ENCODE measurements around the gene SIGLEC15.
"Not testable (repeated sequence)": the region's sequence is repeated elsewhere in the genome, so short reads cannot be mapped to it uniquely, and the experiment has no call there.

The SIGLEC15 gene

GRCh38 chr18:45801416-45802004 is 24.0 kb upstream of the SIGLEC15 start:
- H3K4me3 ChIP-seq (ENCODE audit: low read depth, low read length) = no peak overlapping the region
- in situ Hi-C loops (cut with HindIII; ENCODE audit: low sequenced_read_pairs) = no loop called here
- no peak for TF ChIP-seq CTCF (IDR thresholded peaks at IDR 0.05; ENCODE audit: low read depth, low read length)
- no peak for DNase-seq (ENCODE audit: low read depth, low spot score)

GRCh38 chr18:45802814-45803492 is 22.5 kb upstream of the SIGLEC15 start:
- TF ChIP-seq CTCF (IDR thresholded peaks at IDR 0.05; ENCODE audit: low read depth, low read length) = no peak
- in situ Hi-C loops (cut with HindIII; ENCODE audit: low sequenced_read_pairs) = no loop called here
- no peak overlapping the region for H3K4me3 ChIP-seq (ENCODE audit: low read depth, low read length)
- peak; percentile 99 for DNase-seq (ENCODE audit: low read depth, low spot score)

- DNase-seq (ENCODE audit: low read depth, low spot score) = no peak
- H3K4me3 ChIP-seq (ENCODE audit: low read depth, low read length) = no peak overlapping the region
- in situ Hi-C loops (cut with HindIII; ENCODE audit: low sequenced_read_pairs) = no loop called here
- TF ChIP-seq CTCF (IDR thresholded peaks at IDR 0.05; ENCODE audit: low read depth, low read length) = no peak
Measured at GRCh38 chr18:45805551-45805950, 19.9 kb upstream of the SIGLEC15 start.

GRCh38 chr18:45806226-45806625 is 19.2 kb upstream of the SIGLEC15 start:
- TF ChIP-seq CTCF (IDR thresholded peaks at IDR 0.05; ENCODE audit: low read depth, low read length) = no peak
- peak; percentile 61 for DNase-seq (ENCODE audit: low read depth, low spot score)
- no peak overlapping the region for H3K4me3 ChIP-seq (ENCODE audit: low read depth, low read length)
- in situ Hi-C loops (cut with HindIII; ENCODE audit: low sequenced_read_pairs) = no loop called here

GRCh38 chr18:45807144-45807543 is 18.3 kb upstream of the SIGLEC15 start:
- in situ Hi-C loops (cut with HindIII; ENCODE audit: low sequenced_read_pairs); H3K4me3 ChIP-seq (ENCODE audit: low read depth, low read length); DNase-seq (ENCODE audit: low read depth, low spot score): not testable (repeated sequence)

GRCh38 chr18:45814733-45815132 is 10.7 kb upstream of the SIGLEC15 start:
- DNase-seq (ENCODE audit: low read depth, low spot score); in situ Hi-C loops (cut with HindIII; ENCODE audit: low sequenced_read_pairs); H3K4me3 ChIP-seq (ENCODE audit: low read depth, low read length): not testable (repeated sequence)

GRCh38 chr18:45817543-45817942 is 7.9 kb upstream of the SIGLEC15 start:
- H3K4me3 ChIP-seq (ENCODE audit: low read depth, low read length) = no peak overlapping the region
- in situ Hi-C loops (cut with HindIII; ENCODE audit: low sequenced_read_pairs) = no loop called here
- DNase-seq (ENCODE audit: low read depth, low spot score) = no peak
- no peak for TF ChIP-seq CTCF (IDR thresholded peaks at IDR 0.05; ENCODE audit: low read depth, low read length)

- DNase-seq (ENCODE audit: low read depth, low spot score); in situ Hi-C loops (cut with HindIII; ENCODE audit: low sequenced_read_pairs): not testable (repeated sequence)
Measured at GRCh38 chr18:45818765-45819164, 6.7 kb upstream of the SIGLEC15 start.

More at GRCh38 chr18:45818765-45819164, 6.7 kb upstream of the SIGLEC15 start:
- H3K4me3 ChIP-seq (ENCODE audit: low read depth, low read length) = not testable (repeated sequence)
